ENCODE measurements around the gene CELSR2. TPM values are rescaled to one million over a fixed set of nuclear protein-coding genes. Genes with fewer than 3 reads are reported as not detected.

The CELSR2 gene
- total RNA-seq, 2 experiments from 2014 or later = 6.9 to 12.5 TPM

DNA sequence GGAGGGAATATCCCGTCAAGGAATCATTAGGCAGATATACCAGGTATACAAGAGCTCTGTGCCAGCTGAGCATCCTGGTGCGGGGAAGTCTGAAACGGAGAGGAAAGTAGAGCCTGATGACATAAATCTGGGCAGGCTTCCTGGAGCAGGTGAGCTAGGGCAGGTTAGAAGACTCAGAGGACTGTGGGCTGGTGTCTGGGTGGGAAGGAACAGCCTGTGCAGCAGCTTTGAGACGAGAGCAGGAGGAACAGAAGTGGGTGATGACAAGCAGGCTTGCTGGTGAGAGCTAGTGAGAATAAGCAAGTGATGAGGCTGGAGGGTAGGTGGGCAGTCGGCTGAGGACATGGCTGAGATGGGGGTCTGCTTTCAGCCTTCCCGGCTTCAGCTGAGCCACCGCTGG, 6.7 kb downstream of the CELSR2 start:
- Histone ChIP-seq H3K4me3 (ENCODE audit: low read depth, low read length, poor library complexity, severe bottlenecking) (no peak overlapping the region), H4K20me1 (ENCODE audit: insufficient read depth, low read length) (no peaks in the 10 kb centered on the region), H3K36me3 (ENCODE audit: insufficient read depth, low read length) (peaks cover 4% of the 10 kb centered on the region; the same call in 1 of the 2 replicates), H3K27ac (ENCODE audit: low read depth, low read length, poor library complexity, severe bottlenecking) (no peak overlapping the region), H3K9me2 (ENCODE audit: insufficient read depth, low read length) (no peaks in the 10 kb centered on the region), H3K4me1 (ENCODE audit: insufficient read depth, low read length, poor library complexity, severe bottlenecking) (peaks cover 19% of the 10 kb centered on the region), H2AFZ (ENCODE audit: low read length) (no peak overlapping the region), H3K79me2 (ENCODE audit: insufficient read depth, low read depth, low read length) (no peaks in the 10 kb centered on the region), H3K9me3 (ENCODE audit: low read length) (no peaks in the 10 kb centered on the region), H3K4me2 (ENCODE audit: low read length) (no peak overlapping the region)
- DNase-seq (ENCODE audit: low spot score) = no peak
- ChIA-PET CTCF (ENCODE audit: unreplicated experiment) (interaction anchor here (1.1 kb wide), 1 partner anchor 276 kb away, joined by 4 read pairs; no protein-coding TSS in a partner anchor), POLR2A (interaction anchor here (1.1 kb wide), 1 partner anchor 8 kb away, joined by 4 read pairs; no protein-coding TSS in a partner anchor)
- intact Hi-C loops (cut with micrococcal nuclease; ENCODE audit: unreplicated experiment) = no loop called here
- BruUV-seq (replicated peaks) = no TSS peak
- TF ChIP-seq EZH2phosphoT487 (IDR thresholded peaks at IDR 0.05; ENCODE audit: borderline replicate concordance, low read depth, low read length) (no peak), CTCF (conservative IDR thresholded peaks at IDR 0.05; ENCODE audit: low read length) (no peak)

DNA sequence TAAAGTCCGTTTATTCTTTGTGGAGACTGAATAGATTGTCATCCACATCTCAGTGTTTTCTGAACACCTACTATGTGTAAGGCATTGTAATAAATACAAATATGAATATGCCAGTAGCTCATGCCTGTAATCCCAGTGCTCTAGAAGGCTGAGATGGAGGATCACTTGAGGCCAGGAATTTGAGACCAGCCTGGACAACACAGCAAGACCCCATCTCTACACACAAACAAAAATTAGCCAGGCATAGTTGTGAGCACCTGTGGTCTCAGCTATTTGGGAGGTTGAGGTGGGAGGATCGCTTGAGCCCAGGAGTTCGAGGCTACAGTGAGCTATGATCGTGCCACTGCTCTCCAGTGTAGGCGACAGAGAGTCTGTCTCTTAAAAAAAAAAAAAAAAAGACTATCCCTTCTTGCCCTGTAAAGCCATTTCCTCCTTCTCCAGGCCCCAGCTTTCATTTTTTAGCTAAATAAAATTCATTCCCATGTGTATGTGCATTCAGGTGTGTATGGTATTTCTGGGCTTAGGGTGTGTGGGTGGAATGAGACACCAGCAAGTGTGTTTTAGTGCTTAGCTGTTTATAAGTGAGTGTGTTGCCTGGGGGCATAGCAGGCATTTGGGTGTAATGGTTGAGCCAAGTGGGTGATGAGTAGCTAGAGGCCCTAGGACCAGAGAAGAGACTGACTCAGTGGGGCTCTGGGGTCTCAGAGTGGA, 7.8 kb downstream of the CELSR2 start:
- Histone ChIP-seq H3K4me1 (ENCODE audit: insufficient read depth, low read length, poor library complexity, severe bottlenecking) (peaks cover 19% of the 10 kb centered on the region), H3K27ac (ENCODE audit: low read depth, low read length, poor library complexity, severe bottlenecking) (no peak overlapping the region), H3K79me2 (ENCODE audit: insufficient read depth, low read depth, low read length) (no peaks in the 10 kb centered on the region), H3K4me3 (ENCODE audit: low read depth, low read length, poor library complexity, severe bottlenecking) (no peak overlapping the region), H4K20me1 (ENCODE audit: insufficient read depth, low read length) (no peaks in the 10 kb centered on the region), H3K9me2 (ENCODE audit: insufficient read depth, low read length) (no peaks in the 10 kb centered on the region), H3K36me3 (ENCODE audit: insufficient read depth, low read length) (peaks cover 4% of the 10 kb centered on the region; the same call in 1 of the 2 replicates), H2AFZ (ENCODE audit: low read length) (no peak overlapping the region), H3K9me3 (ENCODE audit: low read length) (no peaks in the 10 kb centered on the region), H3K4me2 (ENCODE audit: low read length) (no peak overlapping the region)
- ChIA-PET CTCF (ENCODE audit: unreplicated experiment) (no interaction called here), POLR2A (interaction anchor here (0.6 to 1.1 kb wide), 5 partner anchors 9 to 289 kb away, joined by 3 to 6 read pairs (median 4); no protein-coding TSS in a partner anchor)
- intact Hi-C loops (cut with micrococcal nuclease; ENCODE audit: unreplicated experiment) = no loop called here
- TF ChIP-seq CTCF (conservative IDR thresholded peaks at IDR 0.05; ENCODE audit: low read length) (no peak), EZH2phosphoT487 (IDR thresholded peaks at IDR 0.05; ENCODE audit: borderline replicate concordance, low read depth, low read length) (no peak)
- no TSS peak for BruUV-seq (replicated peaks)
- DNase-seq (ENCODE audit: low spot score) = no peak

Data from OCI-LY7 (cell line).